K562 (cell line): ENCODE measurements around the gene CDX1. TPM values are rescaled to one million over a fixed set of nuclear protein-coding genes. Genes with fewer than 3 reads are reported as not detected.

Source experiments
- CHD1 ChIP-seq: fragments of 200-600 bp; sonication (generic); IDR thresholded peaks from one replicate; pipeline ENCODE4 v1.6.1; 2012; ENCODE audit warnings: mild to moderate bottlenecking, moderate library complexity, low read length, inconsistent platforms
- CHD7 ChIP-seq: fragments of 200-600 bp; sonication (generic); IDR thresholded peaks from one replicate; pipeline ENCODE4 v1.6.1; 2012; ENCODE audit warnings: mild to moderate bottlenecking, low read depth, low read length, inconsistent platforms
- polyA plus RNA-seq, 8 experiments: library from polyadenylated mRNA; depleted of rRNA in 4 of 8; stranded (reverse) in 5 of 8; unstranded in 3 of 8; fragments of >200 nt; fragmentation: Nextera tagmentation in 2 of 8; fragmentation: Illumina TruSeq in 1 of 8; extraction: Ambion mirVana in 2 of 8; extraction: Trizol in 1 of 8; gene quantifications; 2 replicates each; pipeline versions ENCODE4 v1.2.1 to v1.2.3, GENCODE V29; 2011 to 2014; ENCODE audit warnings: inconsistent platforms in 1 of 8, missing spikeins in 1 of 8
- total RNA-seq, 7 experiments: library from RNA; depleted of rRNA in 6 of 7; stranded (reverse); fragments of >200 nt in 6 of 7; fragmentation: Illumina TruSeq in 2 of 7; extraction: Trizol in 2 of 7; gene quantifications; 2 replicates each; pipeline versions ENCODE4 v1.2.1 to v1.2.3, GENCODE V29; 2011 to 2021; ENCODE audit warnings: low replicate concordance in 1 of 7

CDX1 gene
- total and polyA plus RNA-seq, 9 of the 15 experiments (the other 6 are each of a cell fraction or from before 2014, with no cell fraction given) = 0.06 to 0.16 TPM; not detected in 7

GRCh38 chr5:150202501-150202900 lies 35.9 kb downstream of the CDX1 start (continued):
- no peak for TF ChIP-seq CHD7
- no peak for TF ChIP-seq CHD1
